ENCODE results near the gene C1orf198.

DNA sequence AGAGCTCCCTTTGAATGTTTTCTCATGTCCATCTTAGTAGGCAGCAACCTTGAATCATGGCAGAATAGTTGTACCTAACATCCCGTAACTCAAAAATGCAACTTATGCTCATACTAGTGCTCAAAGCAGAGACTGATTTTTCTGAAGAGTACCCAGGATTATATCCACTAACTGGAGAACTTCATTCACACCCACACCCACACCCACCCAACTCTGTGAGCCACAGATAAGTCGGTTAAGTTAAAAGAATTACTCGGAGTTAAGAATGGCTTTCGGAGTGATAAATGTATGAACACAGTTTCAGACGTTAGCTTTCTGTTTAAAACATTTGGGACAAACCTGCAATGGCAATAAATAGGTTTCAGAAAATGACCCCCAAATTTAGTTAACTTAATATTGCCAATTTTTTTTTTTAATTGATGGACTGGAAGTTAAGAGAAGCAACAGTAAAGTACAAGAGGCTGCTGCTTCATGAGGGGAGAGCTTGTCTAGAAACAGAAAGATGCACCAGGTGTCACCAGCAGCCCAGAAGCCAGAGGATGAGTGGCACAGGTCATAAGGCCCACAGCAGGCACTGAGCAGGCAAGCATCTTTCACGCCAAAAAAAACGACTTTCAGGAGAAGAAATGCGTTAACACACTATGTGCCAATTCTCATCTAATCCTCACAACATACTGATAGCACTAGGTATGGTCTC, 48.4 kb upstream of the C1orf198 start:
- TF ChIP-seq POLR2A (IDR thresholded peaks at IDR 0.05) = no peak
- TF ChIP-seq, protein P1, sequence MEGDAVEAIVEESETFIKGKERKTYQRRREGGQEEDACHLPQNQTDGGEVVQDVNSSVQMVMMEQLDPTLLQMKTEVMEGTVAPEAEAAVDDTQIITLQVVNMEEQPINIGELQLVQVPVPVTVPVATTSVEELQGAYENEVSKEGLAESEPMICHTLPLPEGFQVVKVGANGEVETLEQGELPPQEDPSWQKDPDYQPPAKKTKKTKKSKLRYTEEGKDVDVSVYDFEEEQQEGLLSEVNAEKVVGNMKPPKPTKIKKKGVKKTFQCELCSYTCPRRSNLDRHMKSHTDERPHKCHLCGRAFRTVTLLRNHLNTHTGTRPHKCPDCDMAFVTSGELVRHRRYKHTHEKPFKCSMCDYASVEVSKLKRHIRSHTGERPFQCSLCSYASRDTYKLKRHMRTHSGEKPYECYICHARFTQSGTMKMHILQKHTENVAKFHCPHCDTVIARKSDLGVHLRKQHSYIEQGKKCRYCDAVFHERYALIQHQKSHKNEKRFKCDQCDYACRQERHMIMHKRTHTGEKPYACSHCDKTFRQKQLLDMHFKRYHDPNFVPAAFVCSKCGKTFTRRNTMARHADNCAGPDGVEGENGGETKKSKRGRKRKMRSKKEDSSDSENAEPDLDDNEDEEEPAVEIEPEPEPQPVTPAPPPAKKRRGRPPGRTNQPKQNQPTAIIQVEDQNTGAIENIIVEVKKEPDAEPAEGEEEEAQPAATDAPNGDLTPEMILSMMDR (IDR thresholded peaks at IDR 0.05) = no peak

All from breast epithelium (tissue), 3 donors.